AG04449 (cell line): ENCODE data around the gene ZFAND3.

Experiments
- CTCF ChIA-PET: fragments of 350-600 bp; formaldehyde crosslinking; extraction: SDS; loops from one replicate; lab custom pipeline; 2021; ENCODE audit warnings: antibody characterized with exemption; lab: Yijun Ruan, JAX
- POLR2A ChIA-PET: fragments of 400-600, 350-600 bp; formaldehyde crosslinking; extraction: SDS; loops from one replicate; lab custom pipeline; 2020; ENCODE audit warnings: antibody characterized with exemption, inconsistent platforms; lab: Yijun Ruan, JAX
- DNase-seq: peaks from one replicate; pipeline ENCODE4 v3.0.0-alpha.2; 2010; ENCODE audit warnings: low read depth, low spot score
- H3K4me3 ChIP-seq: 2 replicates; pipeline ENCODE4 v1.5.1; 2011; ENCODE audit warnings: low read depth, mild to moderate bottlenecking, control low read depth, low read length
- TF ChIP-seq, protein P1 (sequence below): IDR thresholded peaks from one replicate; pipeline ENCODE4 v1.5.1; 2011; ENCODE audit warnings: mild to moderate bottlenecking, moderate library complexity, low read length, control low read depth, inconsistent platforms; ENCODE audit not compliant: insufficient read depth; ENCODE audit errors: missing control alignments

ZFAND3 gene

DNA sequence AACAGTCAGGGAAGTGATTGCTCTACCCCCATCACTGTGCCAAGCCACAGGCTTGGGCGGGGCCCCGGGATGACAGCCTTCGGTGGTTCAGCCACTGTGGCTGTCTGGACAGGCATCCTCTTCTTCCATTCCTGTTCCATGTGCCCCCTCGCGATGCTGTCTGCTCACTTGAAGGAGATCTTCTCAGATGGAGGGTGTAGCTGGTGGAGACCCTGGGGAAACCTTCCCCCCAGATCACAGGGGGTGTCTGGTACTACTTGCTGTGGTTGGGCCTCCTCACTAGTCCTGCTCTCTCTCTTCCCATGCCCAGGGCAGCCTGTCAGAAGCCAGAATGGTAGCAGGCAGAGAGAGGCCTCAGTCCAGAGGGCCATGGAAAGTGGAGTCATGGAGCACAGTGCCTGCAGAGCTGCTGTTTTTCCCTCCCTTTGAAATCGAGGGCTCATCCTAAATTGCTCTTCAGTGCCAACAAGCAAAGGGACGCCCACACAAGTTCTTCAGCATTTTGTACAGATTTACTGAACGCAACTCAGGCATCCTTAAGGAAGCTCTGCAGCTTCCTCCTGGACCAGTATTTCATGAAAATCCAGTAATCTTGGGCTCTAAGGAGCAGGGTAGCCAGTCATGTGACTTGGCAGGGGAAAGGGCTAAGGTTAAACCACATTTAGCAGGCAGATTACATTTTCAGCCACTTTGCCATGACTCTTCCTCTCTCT, 326.6 kb downstream of the ZFAND3 start:
- no peak overlapping the region for H3K4me3 ChIP-seq
- TF ChIP-seq, protein P1, sequence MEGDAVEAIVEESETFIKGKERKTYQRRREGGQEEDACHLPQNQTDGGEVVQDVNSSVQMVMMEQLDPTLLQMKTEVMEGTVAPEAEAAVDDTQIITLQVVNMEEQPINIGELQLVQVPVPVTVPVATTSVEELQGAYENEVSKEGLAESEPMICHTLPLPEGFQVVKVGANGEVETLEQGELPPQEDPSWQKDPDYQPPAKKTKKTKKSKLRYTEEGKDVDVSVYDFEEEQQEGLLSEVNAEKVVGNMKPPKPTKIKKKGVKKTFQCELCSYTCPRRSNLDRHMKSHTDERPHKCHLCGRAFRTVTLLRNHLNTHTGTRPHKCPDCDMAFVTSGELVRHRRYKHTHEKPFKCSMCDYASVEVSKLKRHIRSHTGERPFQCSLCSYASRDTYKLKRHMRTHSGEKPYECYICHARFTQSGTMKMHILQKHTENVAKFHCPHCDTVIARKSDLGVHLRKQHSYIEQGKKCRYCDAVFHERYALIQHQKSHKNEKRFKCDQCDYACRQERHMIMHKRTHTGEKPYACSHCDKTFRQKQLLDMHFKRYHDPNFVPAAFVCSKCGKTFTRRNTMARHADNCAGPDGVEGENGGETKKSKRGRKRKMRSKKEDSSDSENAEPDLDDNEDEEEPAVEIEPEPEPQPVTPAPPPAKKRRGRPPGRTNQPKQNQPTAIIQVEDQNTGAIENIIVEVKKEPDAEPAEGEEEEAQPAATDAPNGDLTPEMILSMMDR = no peak
- CTCF ChIA-PET = interaction anchor here (0.8 to 1.8 kb wide), 2 partner anchors 14 to 348 kb away, joined by 4 to 6 read pairs; no protein-coding TSS in a partner anchor
- no peak for DNase-seq
- POLR2A ChIA-PET = no interaction called here

DNA sequence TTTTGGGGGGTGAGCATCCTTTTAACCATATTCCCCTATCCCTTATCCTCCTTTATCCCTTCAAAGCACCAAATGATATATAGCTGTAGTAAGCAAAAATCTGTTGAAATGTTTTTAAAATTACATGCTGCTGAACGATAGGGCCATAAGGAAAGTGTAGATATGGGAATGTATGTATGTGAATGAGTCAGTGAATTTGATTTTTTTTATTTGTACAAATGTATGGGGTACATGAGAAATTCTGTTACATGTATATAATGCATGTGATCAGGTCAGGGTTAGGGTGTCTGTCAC, 327.2 kb downstream of the ZFAND3 start:
- no peak overlapping the region for H3K4me3 ChIP-seq
- ChIA-PET CTCF (interaction anchor here (0.8 to 1.8 kb wide), 2 partner anchors 14 to 348 kb away, joined by 4 to 6 read pairs; no protein-coding TSS in a partner anchor), POLR2A (interaction anchor here (0.7 kb wide), 1 partner anchor 60 kb away, joined by 3 read pairs; no protein-coding TSS in a partner anchor)
- no peak for DNase-seq
- TF ChIP-seq, protein P1 = no peak

DNA sequence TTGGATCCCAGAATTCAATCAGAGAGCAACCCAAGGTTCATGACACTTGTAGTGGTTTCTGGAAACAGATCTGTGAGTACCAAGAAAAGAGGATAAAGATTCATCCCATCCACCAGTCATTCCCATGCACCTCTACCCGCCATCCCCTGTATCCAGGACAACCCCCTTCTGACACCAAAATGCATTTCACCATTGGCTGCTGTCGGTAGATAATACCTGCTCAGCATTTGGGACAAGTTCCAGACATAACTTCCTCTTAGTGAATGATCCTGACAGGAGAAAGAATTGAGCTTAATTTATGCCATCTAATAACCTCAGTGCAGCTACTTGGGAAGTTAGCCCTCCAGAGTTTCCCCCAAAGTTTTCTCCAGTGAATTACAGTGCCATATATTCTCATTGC, 329.1 kb downstream of the ZFAND3 start:
- POLR2A ChIA-PET = no interaction called here

DNA sequence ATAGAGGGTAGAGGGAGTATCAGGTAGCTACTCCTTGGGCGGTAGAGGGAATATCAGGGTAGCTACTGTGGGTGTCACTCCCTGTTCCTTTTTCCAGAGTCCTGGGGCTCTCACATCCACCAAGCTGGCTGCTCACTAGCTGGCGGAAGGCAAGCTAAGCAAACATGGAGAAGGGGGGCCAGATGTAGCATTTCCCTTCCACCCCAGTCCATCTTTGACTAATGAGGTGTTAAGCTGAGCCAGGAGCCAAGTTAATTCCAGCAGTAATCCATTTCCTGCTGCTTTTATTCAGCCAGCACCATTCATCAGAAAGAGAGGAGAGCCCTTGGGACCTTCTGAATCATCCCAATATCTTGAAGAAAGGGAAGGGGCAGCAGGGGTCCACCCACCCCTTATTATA, 330.0 kb downstream of the ZFAND3 start:
- ChIA-PET POLR2A (no interaction called here), CTCF (interaction anchor here (0.8 to 1.5 kb wide), 2 partner anchors 11 to 15 kb away, joined by 3 to 4 read pairs; no protein-coding TSS in a partner anchor)
- no peak for DNase-seq
- TF ChIP-seq, protein P1 = no peak
- no peak overlapping the region for H3K4me3 ChIP-seq

More for the DNA sequence above, 329.1 kb downstream of the ZFAND3 start:
- CTCF ChIA-PET = interaction anchor here (0.8 to 1.5 kb wide), 3 partner anchors 10 to 17 kb away, joined by 3 to 4 read pairs (median 3); no protein-coding TSS in a partner anchor
- DNase-seq = no peak
- TF ChIP-seq, protein P1 = no peak
- H3K4me3 ChIP-seq = no peak overlapping the region

DNA sequence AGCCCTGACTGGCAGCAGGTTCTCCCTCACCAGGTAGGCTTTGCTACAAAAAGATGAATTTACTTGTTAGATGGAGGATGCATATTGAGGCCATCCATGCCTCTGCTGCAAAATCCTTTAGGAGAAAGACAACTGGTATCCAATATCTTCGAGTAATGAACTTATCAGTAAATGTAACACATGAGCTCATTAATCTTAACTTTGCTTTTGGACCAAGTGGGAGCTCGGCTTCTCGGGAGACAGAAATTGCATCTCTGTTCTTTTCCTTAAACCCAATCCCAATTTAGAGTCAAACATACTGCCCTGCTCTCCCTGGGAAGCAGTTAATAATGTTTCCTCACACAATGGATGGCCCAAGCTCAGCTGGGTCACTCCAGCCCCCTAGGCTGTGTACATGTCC, 330.5 kb downstream of the ZFAND3 start:
- TF ChIP-seq, protein P1 = no peak
- CTCF ChIA-PET = no interaction called here
- no peak overlapping the region for H3K4me3 ChIP-seq
- POLR2A ChIA-PET = no interaction called here
- no peak for DNase-seq

DNA sequence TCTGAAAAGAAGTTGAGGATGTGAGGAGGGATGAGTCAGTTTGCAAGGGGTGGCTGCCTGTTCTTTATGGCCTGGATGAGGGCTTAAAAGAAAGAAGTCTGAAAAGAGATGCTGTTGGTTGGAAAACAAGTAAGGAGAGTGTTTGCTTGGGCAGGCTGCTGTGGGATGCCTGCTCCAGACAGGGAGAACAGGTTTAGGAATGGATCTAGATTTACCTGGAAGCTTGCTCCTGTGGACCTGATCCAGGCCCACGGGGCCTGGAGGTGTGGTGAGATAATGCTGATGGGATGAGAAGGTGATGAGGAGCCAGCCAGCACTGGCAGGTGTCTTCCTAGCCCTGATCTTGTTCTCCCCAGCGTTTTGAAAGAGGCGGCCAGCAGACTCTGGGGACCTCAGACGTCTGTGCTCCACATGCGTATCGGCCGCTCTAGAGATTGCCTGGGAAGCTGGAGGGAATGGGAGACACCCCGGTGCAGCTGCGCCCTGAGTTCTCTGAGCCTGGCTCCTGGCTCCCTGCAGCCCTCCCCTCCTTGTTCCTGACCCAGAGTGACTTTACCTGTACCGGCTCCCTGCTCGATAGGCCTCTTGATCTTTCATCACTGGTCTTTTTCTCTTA, 331.3 kb downstream of the ZFAND3 start:
- ChIA-PET CTCF (interaction anchor here (1.0 kb wide), 1 partner anchor 343 kb away, joined by 4 read pairs; no protein-coding TSS in a partner anchor), POLR2A (no interaction called here)
- TF ChIP-seq, protein P1 = no peak
- no peak overlapping the region for H3K4me3 ChIP-seq
- DNase-seq = no peak
